Heart right ventricle (tissue), 16 donors: Measurements from ENCODE around the gene CDC7. TPM values are rescaled to one million over a fixed set of nuclear protein-coding genes. Genes with fewer than 3 reads are reported as not detected.
"Not testable (repeated sequence)": the region's sequence is repeated elsewhere in the genome, so short reads cannot be mapped to it uniquely, and the experiment has no call there.

ENCODE experiments used
- ATAC-seq, 8 donors: fragments of 200-7000 bp; cut with Tn5 transposase; one replicate each; pipeline ENCODE4 v1.9.1; 2020; ENCODE audit warnings: mild to moderate bottlenecking in 8 of 8, moderate library complexity in 8 of 8, moderate number of reproducible peaks in 1 of 8
- DNase-seq, 2 donors: peaks; one replicate each; pipeline ENCODE4 v3.0.0-alpha.2; 2020
- H3K27ac ChIP-seq, 10 donors: fragments of 200-600 bp; sonication (generic) in 2 of 10; one replicate each; pipeline versions ENCODE4 v1.5.0 to v1.8.0; 2020 to 2022; ENCODE audit warnings: mild to moderate bottlenecking in 3 of 10
- H3K27me3 ChIP-seq, 7 donors: fragments of 200-600 bp; one replicate each; pipeline ENCODE4 v1.8.0; 2021 to 2022; ENCODE audit warnings: mild to moderate bottlenecking in 2 of 7
- H3K36me3 ChIP-seq, 9 donors: fragments of 200-600 bp; sonication (generic) in 1 of 9; one replicate each; pipeline versions ENCODE4 v1.5.0 to v1.8.0; 2020 to 2022; ENCODE audit warnings: mild to moderate bottlenecking in 2 of 9
- H3K4me1 ChIP-seq, 9 donors: fragments of 200-600 bp; sonication (generic) in 1 of 9; one replicate each; pipeline versions ENCODE4 v1.5.0 to v1.8.0; 2020 to 2022; ENCODE audit warnings: mild to moderate bottlenecking in 4 of 9
- H3K4me3 ChIP-seq, 10 donors: fragments of 200-600 bp; sonication (generic) in 2 of 10; one replicate each; pipeline versions ENCODE4 v1.5.0 to v1.8.0; 2020 to 2022; ENCODE audit warnings: mild to moderate bottlenecking in 7 of 10, moderate library complexity in 2 of 10
- H3K9me3 ChIP-seq, 11 donors: fragments of 200-600 bp in 10 of 11; sonication (generic) in 2 of 11; one replicate each; pipeline versions ENCODE4 v1.5.0 to v1.8.0; 2013 to 2022; ENCODE audit warnings: mild to moderate bottlenecking in 2 of 11, control low read depth in 1 of 11, moderate library complexity in 1 of 11
- WGBS, 2 donors: extraction: QIAGEN DNeasy Blood & Tissue Kit; methylation state at CpG; one replicate each; pipeline ENCODE4 v1.1.7; 2013; ENCODE audit warnings: inconsistent platforms in 1 of 2; 5-methylcytosine and 5-hydroxymethylcytosine counted together
- intact Hi-C, 10 donors: fragments of 100-400 bp; cut with DNase I; formaldehyde crosslinking; loops; one replicate each; pipeline versions ENCODE4 v1.11.1 to v1.14.2; 2022
- long read RNA-seq, 3 donors: library from polyadenylated mRNA; unstranded; transcript quantifications; one replicate each; pipeline ENCODE4 v2.0.0, GENCODE V29; 2020 to 2021
- polyA plus RNA-seq, 2 donors: library from polyadenylated mRNA; stranded (reverse); fragments of 200-250 nt; gene quantifications; one replicate each; pipeline ENCODE4 v1.2.3, GENCODE V29; 2013
- total RNA-seq, 10 donors: library from RNA; stranded (reverse); fragmentation: NEBNext Ultra II Directional in 3 of 10; extraction: Animal tissue kit (Norgen Biotek cat#: 25700) in 3 of 10; gene quantifications; one replicate each; pipeline versions ENCODE4 v1.2.1 to v1.2.4, GENCODE V29; 2021 to 2023
- TF ChIP-seq, protein P1 (sequence below), 9 donors: fragments of 200-600 bp; sonication (generic) in 2 of 9; IDR thresholded peaks; one replicate each; pipeline versions ENCODE4 v1.5.0 to v1.8.0; 2021 to 2022; ENCODE audit warnings: antibody characterized with exemption in 9 of 9, mild to moderate bottlenecking in 5 of 9, moderate library complexity in 1 of 9
- donor health status: Arrhythmogenic right ventricular cardiomyopathy.
- donor health status: ischemic (EF 13 %, LVEDD 7.1; RV severe dilation, severe dysfunction).
- donor health status: healthy with polysubstance abuse.
- donor health status: DM: no; HTN: yes; CAD: no.
- donor health status: DM: no; HTN: no; CAD: no.
- donor health status: ischemic (EF 25% LVEDD 6.9; RV normal size, moderate dysfunction).
- donor health status: ischemic (EF 25% LVEDD 5.7; RV mildly dilated, moderate dysfunction).
- donor health status: healthy.
- donor health status: DM: yes; HTN: yes; CAD: no.
- donor health status: Ischemic cardiomyopathy.
- donor health status: ischemic (EF 35%, LVEDD 5.7; RV mildly dilated, moderate dysfunction).
- donor health status: nonischemic (EF 11% LVEDD 7.7; RV severe dilation, severe dysfunction).
- donor health status: DM: yes; HTN: yes; CAD: no.
- donor health status: PGD.
- donor health status: ischemic (EF 29% LVEDD 5.4; RV normal size, mild dysfunction).
- donor health status: nonischemic (EF 23%, LVEDD 6.1; RV moderate dilation, normal function).

Gene CDC7
- total RNA-seq (1 to 10 TPM in 4 of 10 donors, under 1 TPM in 6; 0.26 to 4.0 (median 0.73) TPM), polyA plus RNA-seq (1 to 10 TPM in 1 of 2 donors, under 1 TPM in 1; 0.84 to 1.3 TPM)
- long read RNA-seq, donor 1, partial matches to known transcripts: 0 of 1 reads
- long read RNA-seq, donor 1, other reads (novel, unspliced or antisense): 1 of 1 reads
- long read RNA-seq, donor 2: 0 reads
- long read RNA-seq, donor 3, partial matches to known transcripts: 0 of 5 reads
- long read RNA-seq, donor 3, other reads (novel, unspliced or antisense): 2 of 5 reads

DNA sequence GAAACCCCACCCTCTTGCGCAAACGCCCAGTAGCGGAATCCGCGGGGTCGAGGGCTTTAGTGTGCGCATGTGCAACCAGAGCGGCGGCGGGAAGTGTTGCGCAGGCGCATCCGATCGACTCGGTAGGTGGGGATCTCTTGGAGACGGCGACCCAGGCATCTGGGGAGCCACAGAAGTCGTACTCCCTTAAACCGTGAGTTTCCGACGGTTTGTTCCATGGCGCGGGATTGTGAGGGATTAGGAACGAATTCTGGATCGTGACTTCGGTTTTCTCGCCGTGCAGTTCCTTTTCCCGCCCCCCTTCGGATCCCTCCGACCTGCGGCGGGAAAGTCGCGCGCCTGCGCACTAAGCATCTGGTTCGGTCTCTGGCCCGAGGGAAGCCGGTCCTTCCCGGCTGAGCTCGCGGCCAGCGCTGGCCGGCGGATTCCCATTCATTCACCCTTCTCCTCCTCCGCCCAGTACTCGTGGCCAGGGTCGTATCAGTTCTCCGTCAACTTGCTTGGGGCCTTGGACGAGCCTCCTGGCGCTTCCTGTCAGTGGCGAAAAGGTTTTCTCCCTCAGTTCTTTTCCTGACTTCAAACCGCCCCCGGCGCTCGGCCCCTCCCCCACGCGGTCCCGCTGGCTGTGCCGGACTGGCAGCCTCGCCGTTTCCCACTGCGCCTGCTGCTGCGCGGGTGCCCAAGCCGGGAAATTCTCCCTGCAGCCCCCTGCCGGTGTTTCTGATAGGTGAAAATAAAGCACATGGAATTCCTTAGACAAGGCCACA, at the start of gene CDC7:
Gene CDC7, plus strand, starts transcription at position 96 of the 767 bp plus-strand sequence. CDS start 866 bp downstream, outside the sequence.
- WGBS, 2 donors: 0% methylated on average over 68 of the region's 68 CpGs

DNA sequence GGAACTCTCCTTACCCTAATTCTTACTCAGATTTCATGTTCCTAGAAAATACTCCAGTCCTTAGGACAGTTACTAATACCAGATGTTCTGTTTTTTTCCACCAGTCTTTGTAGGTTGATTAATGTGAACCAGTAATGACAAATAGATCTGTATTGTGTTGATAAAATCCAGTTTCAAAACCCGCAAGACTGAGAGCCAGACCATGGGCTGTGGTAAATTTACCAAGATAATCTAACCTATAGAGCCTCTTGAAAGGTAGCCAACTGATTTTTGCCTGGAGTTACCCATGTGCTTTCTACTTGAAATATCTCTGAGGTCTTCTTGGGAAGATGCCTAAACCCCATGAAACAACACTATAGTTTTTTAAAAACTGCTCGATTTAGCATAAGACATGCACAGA, 46.5 kb upstream of the CDC7 start:
- no peak for DNase-seq
- H3K9me3 ChIP-seq: no peaks in the 10 kb centered on the region
- no peak for ATAC-seq
- 70 to 72% methylated on average over 2 of the region's 2 CpGs for WGBS, 2 donors
- no peak overlapping the region for H3K27ac ChIP-seq
- intact Hi-C loops: no loop called here
- H3K27me3 ChIP-seq: no peaks in the 10 kb centered on the region
- TF ChIP-seq, protein P1, sequence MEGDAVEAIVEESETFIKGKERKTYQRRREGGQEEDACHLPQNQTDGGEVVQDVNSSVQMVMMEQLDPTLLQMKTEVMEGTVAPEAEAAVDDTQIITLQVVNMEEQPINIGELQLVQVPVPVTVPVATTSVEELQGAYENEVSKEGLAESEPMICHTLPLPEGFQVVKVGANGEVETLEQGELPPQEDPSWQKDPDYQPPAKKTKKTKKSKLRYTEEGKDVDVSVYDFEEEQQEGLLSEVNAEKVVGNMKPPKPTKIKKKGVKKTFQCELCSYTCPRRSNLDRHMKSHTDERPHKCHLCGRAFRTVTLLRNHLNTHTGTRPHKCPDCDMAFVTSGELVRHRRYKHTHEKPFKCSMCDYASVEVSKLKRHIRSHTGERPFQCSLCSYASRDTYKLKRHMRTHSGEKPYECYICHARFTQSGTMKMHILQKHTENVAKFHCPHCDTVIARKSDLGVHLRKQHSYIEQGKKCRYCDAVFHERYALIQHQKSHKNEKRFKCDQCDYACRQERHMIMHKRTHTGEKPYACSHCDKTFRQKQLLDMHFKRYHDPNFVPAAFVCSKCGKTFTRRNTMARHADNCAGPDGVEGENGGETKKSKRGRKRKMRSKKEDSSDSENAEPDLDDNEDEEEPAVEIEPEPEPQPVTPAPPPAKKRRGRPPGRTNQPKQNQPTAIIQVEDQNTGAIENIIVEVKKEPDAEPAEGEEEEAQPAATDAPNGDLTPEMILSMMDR (IDR thresholded peaks at IDR 0.05): no peak
- H3K36me3 ChIP-seq: no peaks in the 10 kb centered on the region
- no peak overlapping the region for H3K4me3 ChIP-seq
- H3K4me1 ChIP-seq: peaks cover 0 to 8% (median 0%) of the 10 kb centered on the region in 9 donors

More for the DNA sequence above, at the start of gene CDC7:
- DNase-seq: peak; percentile 92
- peak within 1 kb of the TSS; percentile 9 to 92 (median 82) for H3K27ac ChIP-seq
- peaks cover 0 to 38% (median 15%) of the 10 kb centered on the region in 9 donors for H3K4me1 ChIP-seq
- peak within 1 kb of the TSS; percentile 46 to 75 (median 64) for H3K4me3 ChIP-seq
- no peaks in the 10 kb centered on the region for H3K9me3 ChIP-seq
- ATAC-seq: peak; percentile 95 to 99 (median 97)
- H3K36me3 ChIP-seq: no peaks in the 10 kb centered on the region
- TF ChIP-seq, protein P1 (IDR thresholded peaks at IDR 0.05): peak in 8 of 9 donors; percentile 12 to 63 (median 50)
- intact Hi-C loops: loop anchor here (5.0 to 10.0 kb wide), 7 partner anchors 56 to 794 kb away; partner anchors contain the start of genes HFM1 (in 4 of the 10), GLMN (in 3 of the 10) and RPAP2 (in 3 of the 10)
- H3K27me3 ChIP-seq: no peaks in the 10 kb centered on the region

DNA sequence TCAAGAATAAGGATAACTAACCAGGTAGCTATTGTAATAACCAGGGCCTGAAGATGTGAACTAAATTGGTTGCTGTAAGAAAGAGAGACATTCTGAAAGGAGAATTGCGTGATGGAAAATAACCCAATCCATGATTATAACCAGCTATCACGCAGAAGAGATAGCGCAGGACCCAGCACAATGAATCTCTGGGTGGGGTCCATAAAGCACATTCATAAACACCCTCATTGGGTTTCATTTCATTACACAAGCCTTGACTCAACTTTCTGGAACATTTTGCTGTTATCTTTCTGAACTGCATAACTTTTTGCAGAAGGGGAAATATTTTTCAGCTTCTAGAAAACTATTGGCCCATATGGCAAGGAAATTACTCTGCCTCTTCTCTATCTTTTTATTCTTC, 45.3 kb upstream of the CDC7 start:
- no peak overlapping the region for H3K4me3 ChIP-seq
- TF ChIP-seq, protein P1 (IDR thresholded peaks at IDR 0.05): no peak
- H3K36me3 ChIP-seq: no peaks in the 10 kb centered on the region
- no peaks in the 10 kb centered on the region for H3K9me3 ChIP-seq
- WGBS, 2 donors: 66 to 81% methylated on average over 3 of the region's 3 CpGs
- H3K27ac ChIP-seq: no peak overlapping the region
- no peak for ATAC-seq
- H3K4me1 ChIP-seq: peaks cover 0 to 4% (median 0%) of the 10 kb centered on the region in 9 donors
- DNase-seq: no peak
- H3K27me3 ChIP-seq: no peaks in the 10 kb centered on the region
- intact Hi-C loops: no loop called here

DNA sequence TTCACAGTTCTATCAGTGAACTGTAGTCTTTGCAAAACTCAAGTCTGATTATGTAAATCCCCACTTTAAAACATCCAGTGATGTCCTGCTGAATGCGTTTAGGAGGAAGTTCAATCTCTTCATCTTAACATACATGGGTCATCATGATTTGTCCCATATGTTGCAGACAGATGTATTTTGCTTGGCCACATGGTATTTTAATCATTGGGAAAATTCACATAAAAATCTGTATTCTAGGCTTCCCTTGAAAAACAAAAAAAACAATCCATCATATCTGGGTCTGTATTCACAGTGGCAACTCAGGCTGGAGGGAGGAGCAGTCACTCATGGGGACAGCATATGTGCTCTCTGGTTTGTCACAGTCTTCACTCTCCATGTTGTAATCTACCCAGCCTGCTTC, 44.8 kb upstream of the CDC7 start:
- intact Hi-C loops: no loop called here
- DNase-seq (no peak), ATAC-seq (no peak)
- no peaks in the 10 kb centered on the region for H3K9me3 ChIP-seq
- 54 to 74% methylated on average over 1 of the region's 1 CpG for WGBS, 2 donors
- peaks cover 0 to 4% (median 0%) of the 10 kb centered on the region in 9 donors for H3K4me1 ChIP-seq
- TF ChIP-seq, protein P1 (IDR thresholded peaks at IDR 0.05): no peak
- no peaks in the 10 kb centered on the region for H3K36me3 ChIP-seq
- H3K27me3 ChIP-seq: no peaks in the 10 kb centered on the region
- no peak overlapping the region for H3K27ac ChIP-seq
- H3K4me3 ChIP-seq: no peak overlapping the region

DNA sequence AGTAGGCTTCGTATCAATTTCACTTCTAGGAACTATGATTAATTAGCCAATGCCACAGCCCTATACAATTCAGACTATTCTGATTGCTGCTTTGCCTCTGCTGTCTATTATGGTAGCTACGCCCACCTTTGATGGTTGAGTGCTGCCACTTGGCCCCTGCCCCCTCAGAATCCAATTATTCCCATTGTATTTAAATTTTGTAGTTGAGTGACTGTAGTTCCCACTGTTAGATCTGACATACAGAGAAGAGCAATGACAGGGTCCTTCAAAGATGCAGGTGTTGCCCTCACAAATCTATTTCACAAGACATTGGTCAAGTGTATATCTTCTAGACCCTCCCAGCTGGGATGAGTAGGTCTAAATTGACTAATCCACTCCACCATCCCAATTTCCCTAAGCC, 35.3 kb upstream of the CDC7 start:
- H3K4me3 ChIP-seq, DNase-seq, H3K36me3 ChIP-seq, H3K27me3 ChIP-seq, H3K4me1 ChIP-seq, H3K27ac ChIP-seq, intact Hi-C loops, ATAC-seq: not testable (repeated sequence)
- WGBS, 2 donors: 83% methylated on average over 2 of the region's 2 CpGs
- peaks cover 0 to 43% (median 12%) of the 10 kb centered on the region in 11 donors for H3K9me3 ChIP-seq
